HL-60 (cell line): ENCODE data around the gene RET.

Experiments
- DNase-seq, 2 experiments: peaks; one replicate each; pipeline ENCODE4 v3.0.0-alpha.2; 2010 to 2020; ENCODE audit warnings: low read depth in 1 of 2, low spot score in 1 of 2
- H3K27ac ChIP-seq: fragments of 250-450 bp; sonication (Bioruptor Pico); replicated peaks from 2 replicates; pipeline ENCODE4 v1.5.1; 2020; ENCODE audit warnings: mild to moderate bottlenecking, moderate library complexity
- H3K27me3 ChIP-seq: fragments of 250-450 bp; sonication (Bioruptor Pico); 2 replicates; pipeline ENCODE4 v1.5.1; 2021; ENCODE audit warnings: mild to moderate bottlenecking, moderate library complexity; ENCODE audit not compliant: insufficient read depth, poor library complexity, severe bottlenecking
- H3K4me3 ChIP-seq: replicated peaks from 2 replicates; pipeline ENCODE4 v1.5.1; 2011; ENCODE audit warnings: mild to moderate bottlenecking, control low read depth, low read length; ENCODE audit not compliant: insufficient read depth
- GABPA ChIP-seq: IDR thresholded peaks from 2 replicates; pipeline ENCODE4 v1.6.1; 2012; ENCODE audit warnings: low read depth
- POLR2AphosphoS5 ChIP-seq: IDR thresholded peaks from 2 replicates; pipeline ENCODE4 v1.6.1; 2012; ENCODE audit warnings: low read depth
- SPI1 ChIP-seq: IDR thresholded peaks from 2 replicates; pipeline ENCODE4 v1.6.1; 2012; ENCODE audit warnings: low read depth, mild to moderate bottlenecking, borderline replicate concordance
- TF ChIP-seq, protein P1 (sequence below): IDR thresholded peaks from 2 replicates; pipeline ENCODE4 v1.6.1; 2012; ENCODE audit warnings: low read depth; ENCODE audit not compliant: insufficient replicate concordance
- TF ChIP-seq, protein P2 (sequence below): IDR thresholded peaks from one replicate; pipeline ENCODE4 v1.5.1; 2011; ENCODE audit warnings: low read length, control low read depth, inconsistent platforms; ENCODE audit not compliant: insufficient read depth

RET gene

DNA sequence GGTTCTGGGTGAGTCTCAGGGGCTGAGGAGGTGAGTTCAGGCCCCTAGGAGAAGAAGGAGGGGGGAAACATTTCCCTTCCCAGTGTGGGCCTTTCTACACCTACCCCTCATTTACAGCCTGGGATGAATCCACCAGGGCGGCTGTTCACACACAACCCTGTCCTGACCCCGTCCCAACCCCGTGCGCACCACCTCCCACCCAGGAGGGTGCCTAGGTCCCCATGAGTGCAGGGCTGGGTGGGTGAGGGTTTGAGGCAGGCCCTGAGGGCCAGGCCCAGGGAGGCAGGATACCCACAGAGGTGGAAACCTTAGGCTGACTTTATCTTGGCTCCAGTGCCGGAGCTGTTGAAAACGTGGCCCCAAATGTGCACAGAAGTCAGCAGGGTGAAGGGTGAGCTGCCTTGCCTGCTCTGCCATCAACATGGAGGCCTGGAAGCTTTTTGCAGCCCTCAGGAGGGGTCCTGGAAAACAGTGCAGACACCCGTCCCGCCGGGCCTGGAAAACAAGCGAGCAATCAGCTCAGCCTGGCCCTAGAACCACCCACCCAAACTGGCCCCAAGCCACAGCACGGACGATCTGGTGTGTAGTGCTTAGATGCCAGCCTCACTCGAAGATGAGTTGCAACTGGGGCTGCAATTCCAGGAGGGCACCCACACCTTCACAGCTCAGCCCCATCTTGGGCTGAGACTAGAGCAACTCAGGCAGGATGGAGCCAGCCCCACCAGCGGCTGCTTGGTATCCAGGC lies 9.3 kb upstream of the RET start:
- no peaks in the 10 kb centered on the region for H3K27me3 ChIP-seq
- DNase-seq, result no peak
- H3K27ac ChIP-seq, result no peak overlapping the region
- TF ChIP-seq GABPA, result no peak
- TF ChIP-seq, protein P1, sequence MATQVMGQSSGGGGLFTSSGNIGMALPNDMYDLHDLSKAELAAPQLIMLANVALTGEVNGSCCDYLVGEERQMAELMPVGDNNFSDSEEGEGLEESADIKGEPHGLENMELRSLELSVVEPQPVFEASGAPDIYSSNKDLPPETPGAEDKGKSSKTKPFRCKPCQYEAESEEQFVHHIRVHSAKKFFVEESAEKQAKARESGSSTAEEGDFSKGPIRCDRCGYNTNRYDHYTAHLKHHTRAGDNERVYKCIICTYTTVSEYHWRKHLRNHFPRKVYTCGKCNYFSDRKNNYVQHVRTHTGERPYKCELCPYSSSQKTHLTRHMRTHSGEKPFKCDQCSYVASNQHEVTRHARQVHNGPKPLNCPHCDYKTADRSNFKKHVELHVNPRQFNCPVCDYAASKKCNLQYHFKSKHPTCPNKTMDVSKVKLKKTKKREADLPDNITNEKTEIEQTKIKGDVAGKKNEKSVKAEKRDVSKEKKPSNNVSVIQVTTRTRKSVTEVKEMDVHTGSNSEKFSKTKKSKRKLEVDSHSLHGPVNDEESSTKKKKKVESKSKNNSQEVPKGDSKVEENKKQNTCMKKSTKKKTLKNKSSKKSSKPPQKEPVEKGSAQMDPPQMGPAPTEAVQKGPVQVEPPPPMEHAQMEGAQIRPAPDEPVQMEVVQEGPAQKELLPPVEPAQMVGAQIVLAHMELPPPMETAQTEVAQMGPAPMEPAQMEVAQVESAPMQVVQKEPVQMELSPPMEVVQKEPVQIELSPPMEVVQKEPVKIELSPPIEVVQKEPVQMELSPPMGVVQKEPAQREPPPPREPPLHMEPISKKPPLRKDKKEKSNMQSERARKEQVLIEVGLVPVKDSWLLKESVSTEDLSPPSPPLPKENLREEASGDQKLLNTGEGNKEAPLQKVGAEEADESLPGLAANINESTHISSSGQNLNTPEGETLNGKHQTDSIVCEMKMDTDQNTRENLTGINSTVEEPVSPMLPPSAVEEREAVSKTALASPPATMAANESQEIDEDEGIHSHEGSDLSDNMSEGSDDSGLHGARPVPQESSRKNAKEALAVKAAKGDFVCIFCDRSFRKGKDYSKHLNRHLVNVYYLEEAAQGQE, result no peak
- no peak for TF ChIP-seq POLR2AphosphoS5
- no peak for TF ChIP-seq SPI1
- TF ChIP-seq, protein P2, sequence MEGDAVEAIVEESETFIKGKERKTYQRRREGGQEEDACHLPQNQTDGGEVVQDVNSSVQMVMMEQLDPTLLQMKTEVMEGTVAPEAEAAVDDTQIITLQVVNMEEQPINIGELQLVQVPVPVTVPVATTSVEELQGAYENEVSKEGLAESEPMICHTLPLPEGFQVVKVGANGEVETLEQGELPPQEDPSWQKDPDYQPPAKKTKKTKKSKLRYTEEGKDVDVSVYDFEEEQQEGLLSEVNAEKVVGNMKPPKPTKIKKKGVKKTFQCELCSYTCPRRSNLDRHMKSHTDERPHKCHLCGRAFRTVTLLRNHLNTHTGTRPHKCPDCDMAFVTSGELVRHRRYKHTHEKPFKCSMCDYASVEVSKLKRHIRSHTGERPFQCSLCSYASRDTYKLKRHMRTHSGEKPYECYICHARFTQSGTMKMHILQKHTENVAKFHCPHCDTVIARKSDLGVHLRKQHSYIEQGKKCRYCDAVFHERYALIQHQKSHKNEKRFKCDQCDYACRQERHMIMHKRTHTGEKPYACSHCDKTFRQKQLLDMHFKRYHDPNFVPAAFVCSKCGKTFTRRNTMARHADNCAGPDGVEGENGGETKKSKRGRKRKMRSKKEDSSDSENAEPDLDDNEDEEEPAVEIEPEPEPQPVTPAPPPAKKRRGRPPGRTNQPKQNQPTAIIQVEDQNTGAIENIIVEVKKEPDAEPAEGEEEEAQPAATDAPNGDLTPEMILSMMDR, result no peak
- no peak overlapping the region for H3K4me3 ChIP-seq

DNA sequence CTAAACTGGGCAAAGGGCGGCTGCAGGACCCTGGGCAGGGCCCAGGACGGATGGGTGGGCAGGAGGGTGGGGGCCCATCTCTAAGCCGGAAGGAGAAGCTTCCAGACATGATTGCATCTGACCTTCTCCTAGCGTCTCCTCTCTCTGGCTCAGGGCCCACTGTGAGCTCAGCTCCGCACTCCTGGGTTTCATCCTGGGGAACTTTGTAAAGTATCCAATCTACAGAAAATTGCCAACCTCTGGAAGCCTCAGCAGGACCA lies 8.8 kb upstream of the RET start:
- no peaks in the 10 kb centered on the region for H3K27me3 ChIP-seq
- H3K4me3 ChIP-seq, result no peak overlapping the region
- DNase-seq, result no peak
- no peak overlapping the region for H3K27ac ChIP-seq
- TF ChIP-seq POLR2AphosphoS5 (no peak), SPI1 (no peak), GABPA (no peak)
- TF ChIP-seq, protein P1, result no peak
- TF ChIP-seq, protein P2, result no peak

DNA sequence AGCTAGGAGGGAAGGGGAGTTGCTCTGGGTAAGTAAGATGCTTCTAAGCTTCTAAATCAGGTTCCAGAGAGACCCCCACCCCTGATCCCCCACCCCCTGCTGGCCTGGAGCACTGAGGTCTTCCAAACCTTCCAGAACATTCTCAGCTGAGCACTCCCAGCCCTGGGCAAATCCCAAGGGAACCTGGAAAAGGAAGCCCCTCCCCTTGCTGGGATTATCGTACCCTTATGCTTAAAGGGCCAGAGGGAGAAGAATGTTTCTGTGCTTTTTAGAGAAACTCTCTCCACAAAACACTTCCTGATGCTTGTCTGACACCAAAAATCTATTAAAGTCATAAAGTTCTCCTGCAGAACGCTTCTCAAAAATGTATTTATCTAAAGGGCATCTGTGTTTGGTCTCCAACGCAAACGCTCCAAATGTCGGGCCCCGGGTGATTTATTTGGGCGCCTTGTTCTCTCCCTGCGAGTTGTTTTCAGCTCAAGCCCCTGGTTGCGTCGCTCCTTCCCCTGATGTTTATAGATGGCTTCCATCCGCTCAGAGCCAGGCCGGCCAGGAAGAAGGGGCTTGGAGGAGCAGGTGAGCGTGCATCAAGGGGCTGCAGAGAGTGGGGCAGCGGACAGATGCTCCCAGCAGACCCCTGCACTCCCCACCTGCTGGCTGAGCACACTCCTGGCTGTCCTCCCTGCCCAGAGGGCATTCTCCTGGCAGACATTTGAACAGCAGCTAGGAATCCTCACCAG lies 8.2 kb upstream of the RET start:
- DNase-seq, result no peak
- Histone ChIP-seq H3K4me3 (no peak overlapping the region), H3K27me3 (no peaks in the 10 kb centered on the region), H3K27ac (no peak overlapping the region)
- TF ChIP-seq, protein P1, result no peak
- no peak for TF ChIP-seq SPI1
- TF ChIP-seq POLR2AphosphoS5, result no peak
